ENCODE data around the gene DIO3.

Gene DIO3

GRCh38 chr14:101561145-101561896 lies at the start of gene DIO3:
DIO3 (plus strand) TSS chr14:101561495.
- no peak for DNase-seq

- no peak for DNase-seq
Measured at GRCh38 chr14:101511620-101512375, 49.5 kb upstream of the DIO3 start.

GRCh38 chr14:101512376-101512695 lies 49.0 kb upstream of the DIO3 start:
- DNase-seq, result no peak

GRCh38 chr14:101514136-101514535 lies 47.2 kb upstream of the DIO3 start:
- DNase-seq, result no peak

- DNase-seq, result no peak
Measured at GRCh38 chr14:101516401-101516800, 44.9 kb upstream of the DIO3 start.

GRCh38 chr14:101518611-101519473 lies 42.5 kb upstream of the DIO3 start:
- no peak for DNase-seq

GRCh38 chr14:101520621-101521472 lies 40.4 kb upstream of the DIO3 start:
- no peak for DNase-seq

- no peak for DNase-seq
Measured at GRCh38 chr14:101521473-101521915, 39.8 kb upstream of the DIO3 start.

- no peak for DNase-seq
Measured at GRCh38 chr14:101521978-101522377, 39.3 kb upstream of the DIO3 start.

GRCh38 chr14:101525640-101526527 lies 35.4 kb upstream of the DIO3 start:
- DNase-seq, result no peak

GRCh38 chr14:101527987-101528386 lies 33.3 kb upstream of the DIO3 start:
- no peak for DNase-seq

- no peak for DNase-seq
Measured at GRCh38 chr14:101529079-101529478, 32.2 kb upstream of the DIO3 start.

- DNase-seq, result no peak
Measured at GRCh38 chr14:101534198-101534597, 27.1 kb upstream of the DIO3 start.

- peak; percentile 4 for DNase-seq
Measured at GRCh38 chr14:101535232-101535631, 26.1 kb upstream of the DIO3 start.

- DNase-seq, result no peak
Measured at GRCh38 chr14:101535701-101536207, 25.5 kb upstream of the DIO3 start.

GRCh38 chr14:101537286-101537685 lies 24.0 kb upstream of the DIO3 start:
- DNase-seq, result no peak

- no peak for DNase-seq
Measured at GRCh38 chr14:101538878-101539277, 22.4 kb upstream of the DIO3 start.

GRCh38 chr14:101539880-101540279 lies 21.4 kb upstream of the DIO3 start:
- no peak for DNase-seq

GRCh38 chr14:101540481-101541462 lies 20.5 kb upstream of the DIO3 start:
- no peak for DNase-seq

- no peak for DNase-seq
Measured at GRCh38 chr14:101542391-101542790, 18.9 kb upstream of the DIO3 start.

Measured in CD4-positive, alpha-beta T cell treated with Interleukin-6 for 4 hours (primary cell).